ENCODE data around the gene LDLRAD3.

Gene LDLRAD3

DNA sequence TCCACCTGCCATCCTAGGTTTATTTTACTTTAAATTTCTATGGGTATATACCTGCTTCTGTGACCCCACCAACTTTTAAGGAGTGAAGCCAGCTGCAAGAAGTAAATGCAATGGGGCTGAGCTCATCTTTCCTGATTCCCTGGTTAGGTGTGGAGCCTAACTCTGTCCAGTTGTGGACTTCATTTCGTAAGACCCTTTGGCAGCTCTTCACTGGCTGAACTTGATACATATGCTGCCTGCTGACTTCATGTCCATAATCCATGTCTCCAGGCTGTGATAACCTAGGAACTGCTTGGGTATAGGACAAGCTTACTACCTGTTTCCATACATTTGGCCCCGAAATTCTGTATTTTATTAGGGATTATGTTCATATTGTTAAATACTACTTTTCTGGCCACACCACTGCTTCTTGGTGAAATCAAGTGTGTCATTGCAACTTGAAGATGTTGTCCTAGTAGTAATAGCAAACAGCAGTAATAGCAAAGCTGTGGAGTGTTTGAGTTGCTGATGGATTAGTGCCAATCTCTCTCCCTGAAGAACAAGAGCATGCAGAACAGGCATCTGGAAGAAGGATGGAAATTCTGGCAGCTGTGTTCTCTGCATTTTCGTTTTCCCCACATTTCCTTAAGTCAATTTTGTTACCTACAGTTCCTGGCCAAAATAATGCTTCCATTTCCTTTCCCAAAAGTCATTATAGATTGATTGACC, 31.2 kb downstream of the LDLRAD3 start:
- H3K4me3 ChIP-seq (ENCODE audit: low read length, poor library complexity, severe bottlenecking), result no peak overlapping the region
- no peaks in the 10 kb centered on the region for H3K9me3 ChIP-seq (ENCODE audit: insufficient read depth, low read depth, low read length)
- no peak overlapping the region for H2AFZ ChIP-seq (ENCODE audit: low read length)
- H3K9me2 ChIP-seq (replicated peaks; ENCODE audit: low read depth, low read length), result no peaks in the 10 kb centered on the region
- no peaks in the 10 kb centered on the region for H3F3A ChIP-seq (ENCODE audit: low read depth)
- TF ChIP-seq, protein P1, sequence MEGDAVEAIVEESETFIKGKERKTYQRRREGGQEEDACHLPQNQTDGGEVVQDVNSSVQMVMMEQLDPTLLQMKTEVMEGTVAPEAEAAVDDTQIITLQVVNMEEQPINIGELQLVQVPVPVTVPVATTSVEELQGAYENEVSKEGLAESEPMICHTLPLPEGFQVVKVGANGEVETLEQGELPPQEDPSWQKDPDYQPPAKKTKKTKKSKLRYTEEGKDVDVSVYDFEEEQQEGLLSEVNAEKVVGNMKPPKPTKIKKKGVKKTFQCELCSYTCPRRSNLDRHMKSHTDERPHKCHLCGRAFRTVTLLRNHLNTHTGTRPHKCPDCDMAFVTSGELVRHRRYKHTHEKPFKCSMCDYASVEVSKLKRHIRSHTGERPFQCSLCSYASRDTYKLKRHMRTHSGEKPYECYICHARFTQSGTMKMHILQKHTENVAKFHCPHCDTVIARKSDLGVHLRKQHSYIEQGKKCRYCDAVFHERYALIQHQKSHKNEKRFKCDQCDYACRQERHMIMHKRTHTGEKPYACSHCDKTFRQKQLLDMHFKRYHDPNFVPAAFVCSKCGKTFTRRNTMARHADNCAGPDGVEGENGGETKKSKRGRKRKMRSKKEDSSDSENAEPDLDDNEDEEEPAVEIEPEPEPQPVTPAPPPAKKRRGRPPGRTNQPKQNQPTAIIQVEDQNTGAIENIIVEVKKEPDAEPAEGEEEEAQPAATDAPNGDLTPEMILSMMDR (conservative IDR thresholded peaks at IDR 0.05; ENCODE audit: low read length), result no peak
- TF ChIP-seq EZH2phosphoT487 (IDR thresholded peaks at IDR 0.05; ENCODE audit: borderline replicate concordance), result no peak
- no peak overlapping the region for H3K9ac ChIP-seq (ENCODE audit: low read depth, low read length, poor library complexity, severe bottlenecking)
- H3K27me3 ChIP-seq (ENCODE audit: insufficient read depth, low read length, poor library complexity, severe bottlenecking), result no peaks in the 10 kb centered on the region
- no peaks in the 10 kb centered on the region for H4K20me1 ChIP-seq (ENCODE audit: insufficient read depth, low read length, poor library complexity, severe bottlenecking)
- H3K36me3 ChIP-seq (ENCODE audit: insufficient read depth, low read length), result no peaks in the 10 kb centered on the region
- peaks cover under 1% of the 10 kb centered on the region for H3K4me1 ChIP-seq (ENCODE audit: insufficient read depth, low read length, poor library complexity, severe bottlenecking)
- no peaks in the 10 kb centered on the region for H3K79me2 ChIP-seq (ENCODE audit: insufficient read depth, low read length)
- no peak overlapping the region for H3K4me2 ChIP-seq (ENCODE audit: low read depth, low read length, poor library complexity, severe bottlenecking)

DNA sequence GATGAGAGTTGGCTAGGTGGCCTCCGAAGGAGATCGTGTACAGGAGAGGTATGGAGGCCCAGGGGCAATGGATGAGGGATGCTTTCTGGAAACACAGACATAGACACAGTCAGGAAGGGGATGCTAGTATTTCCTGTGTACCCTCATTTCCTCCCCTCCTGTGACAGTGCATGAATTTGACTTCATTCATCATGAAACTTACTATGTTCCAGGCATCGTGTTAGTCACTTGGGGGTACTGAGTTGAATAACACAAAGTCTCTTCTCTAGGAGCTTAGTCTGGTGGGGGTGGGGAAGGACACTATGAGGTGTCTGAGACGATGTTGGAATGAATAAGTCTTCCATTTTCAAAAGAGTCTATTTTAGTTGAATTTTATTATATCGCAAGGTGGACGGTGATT, 32.6 kb downstream of the LDLRAD3 start:
- Histone ChIP-seq H3K27me3 (ENCODE audit: insufficient read depth, low read length, poor library complexity, severe bottlenecking) (no peaks in the 10 kb centered on the region), H3K9me3 (ENCODE audit: insufficient read depth, low read depth, low read length) (no peaks in the 10 kb centered on the region), H4K20me1 (ENCODE audit: insufficient read depth, low read length, poor library complexity, severe bottlenecking) (no peaks in the 10 kb centered on the region), H3K79me2 (ENCODE audit: insufficient read depth, low read length) (no peaks in the 10 kb centered on the region), H3K9ac (ENCODE audit: low read depth, low read length, poor library complexity, severe bottlenecking) (no peak overlapping the region), H3K4me2 (ENCODE audit: low read depth, low read length, poor library complexity, severe bottlenecking) (no peak overlapping the region), H3K4me3 (ENCODE audit: low read length, poor library complexity, severe bottlenecking) (no peak overlapping the region), H3K9me2 (replicated peaks; ENCODE audit: low read depth, low read length) (no peaks in the 10 kb centered on the region), H2AFZ (ENCODE audit: low read length) (no peak overlapping the region), H3F3A (ENCODE audit: low read depth) (no peaks in the 10 kb centered on the region), H3K4me1 (ENCODE audit: insufficient read depth, low read length, poor library complexity, severe bottlenecking) (no peaks in the 10 kb centered on the region), H3K36me3 (ENCODE audit: insufficient read depth, low read length) (no peaks in the 10 kb centered on the region)
- TF ChIP-seq, protein P1 (conservative IDR thresholded peaks at IDR 0.05; ENCODE audit: low read length), result no peak
- TF ChIP-seq EZH2phosphoT487 (IDR thresholded peaks at IDR 0.05; ENCODE audit: borderline replicate concordance), result no peak

DNA sequence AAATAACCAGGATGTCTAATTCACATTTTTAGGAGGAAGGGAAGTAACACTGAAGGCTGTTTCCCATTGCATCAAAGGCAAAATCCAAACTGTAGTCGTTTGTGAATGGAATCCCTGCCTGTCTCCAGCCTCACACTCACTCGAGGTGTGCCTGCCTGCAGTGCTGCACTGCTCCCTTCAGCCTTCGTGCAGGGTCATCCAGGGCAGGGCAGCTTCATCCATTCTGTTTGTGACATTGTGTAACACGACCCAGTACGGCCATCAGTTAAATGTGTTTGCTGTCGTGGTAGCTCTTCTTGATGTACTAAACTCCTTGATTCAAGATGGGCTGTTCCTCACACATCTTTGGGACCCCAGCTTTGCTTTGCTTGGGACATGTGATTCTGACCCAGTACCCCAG, 34.3 kb downstream of the LDLRAD3 start:
- Histone ChIP-seq H2AFZ (ENCODE audit: low read length) (no peak overlapping the region), H3K4me3 (ENCODE audit: low read length, poor library complexity, severe bottlenecking) (no peak overlapping the region), H3K27me3 (ENCODE audit: insufficient read depth, low read length, poor library complexity, severe bottlenecking) (no peaks in the 10 kb centered on the region), H3K9me3 (ENCODE audit: insufficient read depth, low read depth, low read length) (no peaks in the 10 kb centered on the region), H3K9ac (ENCODE audit: low read depth, low read length, poor library complexity, severe bottlenecking) (no peak overlapping the region), H3K4me2 (ENCODE audit: low read depth, low read length, poor library complexity, severe bottlenecking) (no peak overlapping the region), H4K20me1 (ENCODE audit: insufficient read depth, low read length, poor library complexity, severe bottlenecking) (no peaks in the 10 kb centered on the region), H3K36me3 (ENCODE audit: insufficient read depth, low read length) (no peaks in the 10 kb centered on the region), H3K4me1 (ENCODE audit: insufficient read depth, low read length, poor library complexity, severe bottlenecking) (no peaks in the 10 kb centered on the region), H3F3A (ENCODE audit: low read depth) (no peaks in the 10 kb centered on the region), H3K9me2 (replicated peaks; ENCODE audit: low read depth, low read length) (no peaks in the 10 kb centered on the region), H3K79me2 (ENCODE audit: insufficient read depth, low read length) (no peaks in the 10 kb centered on the region)
- TF ChIP-seq, protein P1 (conservative IDR thresholded peaks at IDR 0.05; ENCODE audit: low read length), result no peak
- no peak for TF ChIP-seq EZH2phosphoT487 (IDR thresholded peaks at IDR 0.05; ENCODE audit: borderline replicate concordance)

Measured in Loucy (cell line).